Right lobe of liver (tissue), 4 donors: ENCODE results near the gene RAB37.

Source experiments
- CTCF ChIP-seq, 4 donors: fragments of 200-600 bp in 3 of 4; fragments of 450-650 bp in 1 of 4; IDR thresholded peaks; one replicate each; pipeline versions ENCODE4 v1.5.1 to v1.8.0; 2016 to 2022; ENCODE audit warnings: antibody characterized with exemption in 4 of 4, mild to moderate bottlenecking in 2 of 4
- POLR2A ChIP-seq: fragments of 450-650 bp; IDR thresholded peaks from one replicate; pipeline ENCODE4 v1.6.1; 2017; ENCODE audit warnings: antibody characterized with exemption, mild to moderate bottlenecking
- donor health status: DM: no; HTN: no; CAD: no.
- donor health status: DM: no; HTN: no; CAD: no.
- donor health status: DM: no; HTN: yes; CAD: no.

DNA sequence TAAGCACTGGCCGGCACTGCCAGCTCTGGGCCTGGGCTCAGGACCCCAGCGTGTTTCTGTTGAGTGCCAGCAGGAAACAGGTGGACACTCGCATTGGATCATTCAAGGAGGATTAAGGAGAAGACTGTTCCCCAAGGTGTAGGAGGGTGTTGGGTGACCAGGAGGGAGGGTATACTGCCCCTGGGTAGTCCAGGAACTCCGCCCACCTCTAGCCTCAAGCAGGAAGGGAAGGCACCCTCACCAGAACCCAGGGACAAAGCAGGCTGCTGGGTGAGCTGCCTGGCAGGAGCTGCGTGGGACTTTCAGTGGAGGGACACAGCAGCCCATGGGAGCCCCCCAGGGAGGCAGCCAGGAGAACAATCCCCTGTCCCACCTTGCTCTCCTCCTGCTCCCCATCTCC is 7.7 kb upstream of the RAB37 start:
- TF ChIP-seq CTCF (IDR thresholded peaks at IDR 0.05) (no peak), POLR2A (no peak)
